MM.1S (cell line): ENCODE measurements around the gene TUBGCP2.

Source experiments
- CTCF ChIP-seq: fragments of 300-600 bp; sonication (generic); IDR thresholded peaks from 2 replicates; pipeline ENCODE4 v1.5.1; 2016; ENCODE audit warnings: antibody characterized with exemption, low read length, mixed read lengths
- EZH2 ChIP-seq: fragments of 300-600 bp; sonication (generic); optimal IDR thresholded peaks from 2 replicates; pipeline ENCODE3; 2017; ENCODE audit warnings: low read depth, mild to moderate bottlenecking, antibody characterized with exemption, low read length, mixed read lengths

- TF ChIP-seq CTCF = no peak
- no peak for TF ChIP-seq EZH2
Observed at GRCh38 chr10:133308421-133309099, at the start of gene TUBGCP2, which contains the start of gene ZNF511.
